Measurements from ENCODE around the gene LHX3. TPM values are rescaled to one million over a fixed set of nuclear protein-coding genes. Genes with fewer than 3 reads are reported as not detected.

The LHX3 gene
- total and polyA plus RNA-seq, 10 of the 15 experiments (the other 5 are each of a cell fraction or from before 2014, with no cell fraction given): not detected

DNA sequence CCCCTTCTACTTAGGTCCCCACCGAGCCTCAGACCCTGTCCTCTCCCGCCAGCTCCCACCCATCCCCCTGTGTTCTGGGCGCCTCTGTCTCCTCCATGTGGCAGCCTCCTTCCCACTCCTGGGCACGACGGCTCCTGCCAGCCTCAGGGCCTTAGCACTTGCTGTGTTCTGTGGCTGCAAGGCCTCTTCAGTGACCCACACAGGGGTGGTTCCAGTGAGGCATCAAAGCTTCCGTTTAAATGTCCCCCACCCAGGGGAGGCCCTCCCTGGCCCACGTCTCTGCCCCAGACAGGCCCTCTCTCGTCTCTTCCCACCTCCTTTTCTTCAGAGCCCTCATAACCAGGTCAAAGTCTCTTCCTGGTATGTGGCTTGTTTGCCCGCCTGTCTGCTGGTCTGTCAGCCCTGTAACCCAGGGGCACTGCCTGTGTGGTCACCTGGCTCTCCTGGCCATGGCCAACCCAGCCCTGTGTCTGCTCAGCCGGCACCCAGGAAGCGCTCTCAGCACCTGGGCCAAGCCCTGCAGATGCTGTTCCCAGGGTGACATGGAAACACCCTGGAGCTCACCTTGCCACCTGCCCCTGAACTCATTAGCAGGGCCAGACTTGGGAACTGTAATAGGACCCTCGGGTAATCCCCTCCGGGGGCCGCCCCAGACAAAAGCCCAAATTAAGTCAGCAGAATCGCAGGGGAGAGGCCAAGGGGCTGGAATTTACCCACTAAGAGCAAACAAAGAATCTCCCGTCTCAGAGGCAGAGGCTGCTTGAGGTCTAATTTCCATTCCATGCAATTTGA is 33.7 kb downstream of the LHX3 start:
- ChIA-PET RAD21 (ENCODE audit: unreplicated experiment) (interaction anchor here (0.9 to 1.9 kb wide), 7 partner anchors 69 to 112 kb away, joined by 3 to 10 read pairs (median 4); no protein-coding TSS in a partner anchor), SMC1A (ENCODE audit: uncharacterized antibody, unreplicated experiment) (interaction anchor here (1.0 to 1.5 kb wide), 4 partner anchors 97 to 192 kb away, joined by 3 to 6 read pairs (median 4); partner anchors contain the start of gene DNLZ), POLR2A (no interaction called here), CTCF (interaction anchor here (0.8 to 2.1 kb wide), 9 partner anchors 12 to 232 kb away, joined by 3 to 9 read pairs (median 6); no protein-coding TSS in a partner anchor)
- WGBS (ENCODE audit: insufficient coverage, insufficient replicate concordance, low lambda C conversion rate, missing lambda C conversion rate): 11% methylated on average over 16 of the region's 16 CpGs
- Histone ChIP-seq H3K27me3 (replicated peaks in 1 of 2; ENCODE audit: control insufficient read depth in 2 of 2, insufficient read depth in 2 of 2, low read length in 1 of 2) (peaks cover 0 to 4% of the 10 kb centered on the region in 2 experiments; a peak in 2 of 4 replicates), H3K4me2 (ENCODE audit: control insufficient read depth, insufficient read depth) (no peak overlapping the region), H2AFZ (ENCODE audit: control insufficient read depth, low read depth, low read length) (no peak overlapping the region), H3K4me1 (ENCODE audit: control insufficient read depth, insufficient read depth, low read length) (no peaks in the 10 kb centered on the region), H3K79me2 (ENCODE audit: control insufficient read depth, insufficient read depth, low read length) (no peaks in the 10 kb centered on the region), H4K20me1 (ENCODE audit: control insufficient read depth, insufficient read depth) (no peaks in the 10 kb centered on the region), H3K27ac (ENCODE audit: control insufficient read depth, insufficient read depth) (no peak overlapping the region), H3K4me3 (no peak overlapping the region), H3K36me3 (ENCODE audit: control insufficient read depth in 2 of 2, insufficient read depth in 2 of 2, low read length in 1 of 2) (no peaks in the 10 kb centered on the region), H3K9ac (ENCODE audit: control insufficient read depth, insufficient read depth, low read length) (no peak overlapping the region), H3K9me3 (replicated peaks; ENCODE audit: control insufficient read depth, insufficient read depth, low read length) (no peaks in the 10 kb centered on the region)
- in situ Hi-C loops (cut with MboI): loop anchor here (5.0 kb wide), 1 partner anchor 101 kb away; no protein-coding TSS in a partner anchor
- intact Hi-C loops (cut with micrococcal nuclease; ENCODE audit: unreplicated experiment): no loop called here
- BruUV-seq (replicated peaks): no TSS peak
- peak; percentile 29 for ATAC-seq
- FAIRE-seq: no peak
- DNase-seq (ENCODE audit: low read depth, low spot score): no peak
- TF ChIP-seq, protein P1, sequence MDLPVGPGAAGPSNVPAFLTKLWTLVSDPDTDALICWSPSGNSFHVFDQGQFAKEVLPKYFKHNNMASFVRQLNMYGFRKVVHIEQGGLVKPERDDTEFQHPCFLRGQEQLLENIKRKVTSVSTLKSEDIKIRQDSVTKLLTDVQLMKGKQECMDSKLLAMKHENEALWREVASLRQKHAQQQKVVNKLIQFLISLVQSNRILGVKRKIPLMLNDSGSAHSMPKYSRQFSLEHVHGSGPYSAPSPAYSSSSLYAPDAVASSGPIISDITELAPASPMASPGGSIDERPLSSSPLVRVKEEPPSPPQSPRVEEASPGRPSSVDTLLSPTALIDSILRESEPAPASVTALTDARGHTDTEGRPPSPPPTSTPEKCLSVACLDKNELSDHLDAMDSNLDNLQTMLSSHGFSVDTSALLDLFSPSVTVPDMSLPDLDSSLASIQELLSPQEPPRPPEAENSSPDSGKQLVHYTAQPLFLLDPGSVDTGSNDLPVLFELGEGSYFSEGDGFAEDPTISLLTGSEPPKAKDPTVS (IDR thresholded peaks at IDR 0.05; ENCODE audit: low read depth, low read length): no peak
- TF ChIP-seq RUNX3 (IDR thresholded peaks at IDR 0.05; ENCODE audit: low read length): no peak
- TF ChIP-seq, protein P2, sequence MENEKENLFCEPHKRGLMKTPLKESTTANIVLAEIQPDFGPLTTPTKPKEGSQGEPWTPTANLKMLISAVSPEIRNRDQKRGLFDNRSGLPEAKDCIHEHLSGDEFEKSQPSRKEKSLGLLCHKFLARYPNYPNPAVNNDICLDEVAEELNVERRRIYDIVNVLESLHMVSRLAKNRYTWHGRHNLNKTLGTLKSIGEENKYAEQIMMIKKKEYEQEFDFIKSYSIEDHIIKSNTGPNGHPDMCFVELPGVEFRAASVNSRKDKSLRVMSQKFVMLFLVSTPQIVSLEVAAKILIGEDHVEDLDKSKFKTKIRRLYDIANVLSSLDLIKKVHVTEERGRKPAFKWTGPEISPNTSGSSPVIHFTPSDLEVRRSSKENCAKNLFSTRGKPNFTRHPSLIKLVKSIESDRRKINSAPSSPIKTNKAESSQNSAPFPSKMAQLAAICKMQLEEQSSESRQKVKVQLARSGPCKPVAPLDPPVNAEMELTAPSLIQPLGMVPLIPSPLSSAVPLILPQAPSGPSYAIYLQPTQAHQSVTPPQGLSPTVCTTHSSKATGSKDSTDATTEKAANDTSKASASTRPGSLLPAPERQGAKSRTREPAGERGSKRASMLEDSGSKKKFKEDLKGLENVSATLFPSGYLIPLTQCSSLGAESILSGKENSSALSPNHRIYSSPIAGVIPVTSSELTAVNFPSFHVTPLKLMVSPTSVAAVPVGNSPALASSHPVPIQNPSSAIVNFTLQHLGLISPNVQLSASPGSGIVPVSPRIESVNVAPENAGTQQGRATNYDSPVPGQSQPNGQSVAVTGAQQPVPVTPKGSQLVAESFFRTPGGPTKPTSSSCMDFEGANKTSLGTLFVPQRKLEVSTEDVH (IDR thresholded peaks at IDR 0.05; ENCODE audit: low read depth, partially characterized antibody): no peak
- TF ChIP-seq EED (IDR thresholded peaks at IDR 0.05; ENCODE audit: low read depth): no peak
- no peak for TF ChIP-seq ZBED1 (IDR thresholded peaks at IDR 0.05; ENCODE audit: borderline replicate concordance)
- TF ChIP-seq SREBF2 (IDR thresholded peaks at IDR 0.05; ENCODE audit: low read length): no peak
- TF ChIP-seq SMC3 (IDR thresholded peaks at IDR 0.05; ENCODE audit: borderline replicate concordance, low read length): no peak
- TF ChIP-seq, protein P3, sequence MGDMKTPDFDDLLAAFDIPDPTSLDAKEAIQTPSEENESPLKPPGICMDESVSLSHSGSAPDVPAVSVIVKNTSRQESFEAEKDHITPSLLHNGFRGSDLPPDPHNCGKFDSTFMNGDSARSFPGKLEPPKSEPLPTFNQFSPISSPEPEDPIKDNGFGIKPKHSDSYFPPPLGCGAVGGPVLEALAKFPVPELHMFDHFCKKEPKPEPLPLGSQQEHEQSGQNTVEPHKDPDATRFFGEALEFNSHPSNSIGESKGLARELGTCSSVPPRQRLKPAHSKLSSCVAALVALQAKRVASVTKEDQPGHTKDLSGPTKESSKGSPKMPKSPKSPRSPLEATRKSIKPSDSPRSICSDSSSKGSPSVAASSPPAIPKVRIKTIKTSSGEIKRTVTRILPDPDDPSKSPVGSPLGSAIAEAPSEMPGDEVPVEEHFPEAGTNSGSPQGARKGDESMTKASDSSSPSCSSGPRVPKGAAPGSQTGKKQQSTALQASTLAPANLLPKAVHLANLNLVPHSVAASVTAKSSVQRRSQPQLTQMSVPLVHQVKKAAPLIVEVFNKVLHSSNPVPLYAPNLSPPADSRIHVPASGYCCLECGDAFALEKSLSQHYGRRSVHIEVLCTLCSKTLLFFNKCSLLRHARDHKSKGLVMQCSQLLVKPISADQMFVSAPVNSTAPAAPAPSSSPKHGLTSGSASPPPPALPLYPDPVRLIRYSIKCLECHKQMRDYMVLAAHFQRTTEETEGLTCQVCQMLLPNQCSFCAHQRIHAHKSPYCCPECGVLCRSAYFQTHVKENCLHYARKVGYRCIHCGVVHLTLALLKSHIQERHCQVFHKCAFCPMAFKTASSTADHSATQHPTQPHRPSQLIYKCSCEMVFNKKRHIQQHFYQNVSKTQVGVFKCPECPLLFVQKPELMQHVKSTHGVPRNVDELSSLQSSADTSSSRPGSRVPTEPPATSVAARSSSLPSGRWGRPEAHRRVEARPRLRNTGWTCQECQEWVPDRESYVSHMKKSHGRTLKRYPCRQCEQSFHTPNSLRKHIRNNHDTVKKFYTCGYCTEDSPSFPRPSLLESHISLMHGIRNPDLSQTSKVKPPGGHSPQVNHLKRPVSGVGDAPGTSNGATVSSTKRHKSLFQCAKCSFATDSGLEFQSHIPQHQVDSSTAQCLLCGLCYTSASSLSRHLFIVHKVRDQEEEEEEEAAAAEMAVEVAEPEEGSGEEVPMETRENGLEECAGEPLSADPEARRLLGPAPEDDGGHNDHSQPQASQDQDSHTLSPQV (IDR thresholded peaks at IDR 0.05): no peak
- TF ChIP-seq EZH2 (IDR thresholded peaks at IDR 0.05; ENCODE audit: borderline replicate concordance, control insufficient read depth, low read depth, low read length): no peak
- TF ChIP-seq NFIC (IDR thresholded peaks at IDR 0.05; ENCODE audit: low read depth, low read length): no peak
- TF ChIP-seq CREB1 (IDR thresholded peaks at IDR 0.05; ENCODE audit: low read depth): no peak
- TF ChIP-seq WRNIP1 (IDR thresholded peaks at IDR 0.05; ENCODE audit: borderline replicate concordance, low read depth, low read length): no peak
- no peak for TF ChIP-seq ZZZ3 (IDR thresholded peaks at IDR 0.05; ENCODE audit: control insufficient read depth, insufficient read length, low read depth)
- TF ChIP-seq TARDBP (IDR thresholded peaks at IDR 0.05; ENCODE audit: borderline replicate concordance): no peak

Measured in GM12878 (cell line).